ENCODE results near the gene SETD1B. TPM values are rescaled to one million over a fixed set of nuclear protein-coding genes. Genes with fewer than 3 reads are reported as not detected.

The SETD1B gene
- total RNA-seq, 2 experiments from 2014 or later = 15.0 to 15.6 TPM

DNA sequence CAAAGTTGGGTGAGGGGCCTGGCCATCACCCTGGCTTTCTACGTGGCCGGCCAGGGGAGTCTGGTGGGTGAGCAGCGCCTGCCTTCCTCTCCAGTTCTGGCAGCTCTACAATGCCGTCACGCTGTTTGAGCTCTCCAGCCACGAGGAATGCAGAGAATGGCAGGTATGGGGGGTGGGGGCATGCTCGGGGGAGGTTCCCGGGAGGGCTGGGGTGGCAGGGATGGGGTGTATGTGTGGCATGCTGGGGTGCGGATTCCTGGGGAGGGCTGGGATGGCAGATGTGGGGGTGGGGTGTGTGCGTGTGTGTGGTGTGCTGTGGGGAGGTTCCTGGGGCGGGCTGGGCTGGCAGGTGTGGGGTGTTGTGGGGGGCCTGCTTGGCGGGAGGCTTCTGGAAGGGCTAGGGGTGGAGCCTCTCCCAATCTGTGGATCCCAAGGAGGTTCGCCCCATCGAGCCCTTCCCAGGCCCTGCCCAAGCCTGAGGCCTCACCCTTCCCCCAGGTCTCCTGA is 28.8 kb upstream of the SETD1B start:
- H3K27me3 Mint-ChIP-seq = no peaks in the 10 kb centered on the region
- peaks cover 11% of the 10 kb centered on the region for H3K36me3 Mint-ChIP-seq
- no peak overlapping the region for H3K4me3 Mint-ChIP-seq
- H3K4me1 Mint-ChIP-seq = peaks cover 6% of the 10 kb centered on the region
- no peaks in the 10 kb centered on the region for H3K9me3 Mint-ChIP-seq
- DNase-seq = no peak
- no peak overlapping the region for H3K27ac Mint-ChIP-seq

- Mint-ChIP-seq H3K27ac (no peak overlapping the region), H3K9me3 (no peaks in the 10 kb centered on the region), H3K27me3 (no peaks in the 10 kb centered on the region), H3K4me1 (peaks cover 10% of the 10 kb centered on the region), H3K4me3 (no peak overlapping the region), H3K36me3 (peaks cover 14% of the 10 kb centered on the region)
- no peak for DNase-seq
Observed at GRCh38 chr12:121775501-121775900, 28.3 kb upstream of the SETD1B start.

- H3K27ac Mint-ChIP-seq = peak overlapping the region; percentile 56
- no peaks in the 10 kb centered on the region for H3K9me3 Mint-ChIP-seq
- H3K27me3 Mint-ChIP-seq = no peaks in the 10 kb centered on the region
- peaks cover 14% of the 10 kb centered on the region for H3K36me3 Mint-ChIP-seq
- H3K4me3 Mint-ChIP-seq = no peak overlapping the region
- DNase-seq = peak; percentile 85
- H3K4me1 Mint-ChIP-seq = peaks cover 16% of the 10 kb centered on the region
Observed at GRCh38 chr12:121776190-121777098, 27.4 kb upstream of the SETD1B start.

DNA sequence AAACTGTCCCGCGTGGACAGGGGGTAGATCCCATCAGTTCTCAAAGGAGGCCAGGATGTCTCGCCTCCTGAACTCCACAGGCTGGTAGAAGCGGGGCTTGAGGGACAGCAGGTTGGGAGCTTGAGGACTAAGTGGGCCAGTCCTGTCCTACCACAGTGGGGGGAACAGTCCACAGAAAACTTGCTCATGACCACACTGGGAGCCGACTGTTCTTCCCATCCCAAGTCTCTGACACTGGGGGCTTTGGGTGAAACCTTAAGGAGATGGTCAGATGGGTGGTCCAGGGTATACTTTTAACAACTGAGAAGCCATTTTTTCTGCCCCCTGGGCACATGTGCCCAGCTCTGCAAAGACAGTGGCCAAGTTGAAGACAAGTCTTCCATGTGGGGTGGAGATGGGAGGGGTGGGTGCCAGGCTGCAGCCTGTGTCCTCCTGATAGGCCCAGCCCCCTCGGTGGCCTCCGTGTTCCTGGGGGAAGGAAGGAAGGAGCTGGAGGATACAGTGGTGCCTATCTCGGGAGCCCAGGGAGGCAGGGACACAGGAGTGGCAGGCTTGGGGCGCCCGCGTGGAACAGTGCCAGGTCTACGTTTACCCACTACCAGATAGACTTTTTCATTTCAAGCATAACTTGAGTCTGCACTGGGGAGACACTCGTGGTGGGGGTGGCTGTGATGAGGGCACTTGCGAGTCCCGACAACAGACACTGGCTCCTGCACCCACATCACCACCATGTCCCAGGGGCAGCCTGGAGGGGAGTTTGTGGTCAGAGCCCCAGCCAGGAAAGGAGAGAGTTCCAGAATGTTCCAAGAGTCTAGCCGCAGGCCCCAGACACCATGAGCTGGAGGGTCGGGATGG is 25.0 kb upstream of the SETD1B start:
- no peak overlapping the region for H3K4me3 Mint-ChIP-seq
- H3K36me3 Mint-ChIP-seq = peaks cover 22% of the 10 kb centered on the region
- no peaks in the 10 kb centered on the region for H3K27me3 Mint-ChIP-seq
- peaks cover 32% of the 10 kb centered on the region for H3K4me1 Mint-ChIP-seq
- peak overlapping the region; percentile 78 for H3K27ac Mint-ChIP-seq
- no peaks in the 10 kb centered on the region for H3K9me3 Mint-ChIP-seq
- DNase-seq = no peak

DNA sequence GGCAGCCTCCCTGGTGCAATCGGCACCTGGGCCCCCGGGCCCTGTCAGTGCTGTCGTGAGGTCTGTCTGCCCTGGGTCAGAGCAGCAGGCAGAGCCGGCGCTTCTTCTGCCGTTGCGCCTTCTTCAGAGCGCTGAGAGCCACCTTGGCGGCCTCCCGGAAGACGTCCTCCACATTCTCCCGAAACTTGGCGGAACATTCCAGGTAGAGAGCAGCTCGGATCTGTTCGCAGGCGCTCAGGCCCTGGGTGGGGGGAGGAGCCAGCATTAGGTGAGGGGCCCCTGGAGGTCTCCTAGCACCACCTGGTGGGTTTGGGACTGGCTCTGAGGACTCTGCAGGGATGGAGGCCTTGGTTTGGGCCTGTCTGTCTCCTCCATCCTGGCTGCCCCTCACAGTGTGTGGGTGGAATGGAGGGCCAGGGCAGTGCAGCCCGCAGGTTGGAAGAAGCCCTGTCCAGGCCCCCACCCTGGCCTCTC is 24.4 kb upstream of the SETD1B start:
- peaks cover 39% of the 10 kb centered on the region for H3K4me1 Mint-ChIP-seq
- H3K4me3 Mint-ChIP-seq = no peak overlapping the region
- no peak for DNase-seq
- H3K27ac Mint-ChIP-seq = no peak overlapping the region
- peaks cover 25% of the 10 kb centered on the region for H3K36me3 Mint-ChIP-seq
- H3K27me3 Mint-ChIP-seq = no peaks in the 10 kb centered on the region
- no peaks in the 10 kb centered on the region for H3K9me3 Mint-ChIP-seq

DNA sequence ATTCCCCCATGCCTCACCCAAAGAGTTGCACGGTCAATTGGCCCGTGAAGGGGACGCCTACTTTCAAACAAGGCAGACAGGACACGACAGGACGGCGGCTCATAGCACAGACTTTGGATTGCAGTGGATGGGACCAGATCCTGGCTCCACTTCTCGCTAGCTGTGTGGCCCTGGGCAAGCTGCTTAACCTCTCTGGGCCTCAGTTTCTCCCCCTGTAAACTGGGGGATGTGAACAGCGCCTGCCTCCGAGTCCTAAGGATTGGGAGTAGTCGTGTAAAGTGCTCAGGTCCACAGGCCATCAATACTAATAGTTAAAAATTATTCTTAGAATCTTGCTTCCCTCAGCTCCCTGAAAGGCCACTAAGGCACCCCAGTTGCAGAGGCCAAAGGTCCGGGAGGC is 23.4 kb upstream of the SETD1B start:
- Mint-ChIP-seq H3K36me3 (peaks cover 30% of the 10 kb centered on the region), H3K4me1 (peaks cover 47% of the 10 kb centered on the region), H3K27ac (peak overlapping the region; percentile 91), H3K27me3 (no peaks in the 10 kb centered on the region), H3K4me3 (no peak overlapping the region), H3K9me3 (no peaks in the 10 kb centered on the region)
- DNase-seq = no peak

DNA sequence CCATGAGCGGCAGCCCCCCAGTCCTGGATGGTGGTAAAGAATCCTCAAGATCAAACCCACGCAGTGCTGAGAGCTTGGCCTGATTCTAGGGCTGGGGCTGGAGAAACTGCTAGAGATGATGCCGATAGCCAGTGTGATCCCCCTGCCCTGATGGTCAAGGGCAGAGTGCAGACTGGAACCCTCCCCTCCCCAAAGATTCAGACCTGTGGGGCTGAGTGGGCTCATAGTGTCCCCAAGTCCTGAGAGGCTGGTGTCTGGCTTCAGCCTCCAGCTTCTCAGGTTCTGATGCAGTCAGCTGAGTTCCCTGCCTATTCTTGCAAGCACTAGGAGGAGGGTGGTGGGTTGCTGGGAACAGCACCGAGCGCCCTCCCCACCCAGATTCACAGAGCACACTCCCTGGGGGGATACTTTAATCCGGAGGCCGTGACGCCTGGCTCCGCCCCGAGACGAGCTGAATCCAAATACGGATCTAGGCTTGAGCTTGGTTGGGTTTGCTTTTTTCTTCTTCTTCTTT is 22.3 kb upstream of the SETD1B start:
- Mint-ChIP-seq H3K9me3 (no peaks in the 10 kb centered on the region), H3K27ac (peak overlapping the region; percentile 91), H3K4me3 (peak overlapping the region; percentile 65), H3K4me1 (peaks cover 55% of the 10 kb centered on the region), H3K27me3 (no peaks in the 10 kb centered on the region), H3K36me3 (peaks cover 39% of the 10 kb centered on the region)
- no peak for DNase-seq

DNA sequence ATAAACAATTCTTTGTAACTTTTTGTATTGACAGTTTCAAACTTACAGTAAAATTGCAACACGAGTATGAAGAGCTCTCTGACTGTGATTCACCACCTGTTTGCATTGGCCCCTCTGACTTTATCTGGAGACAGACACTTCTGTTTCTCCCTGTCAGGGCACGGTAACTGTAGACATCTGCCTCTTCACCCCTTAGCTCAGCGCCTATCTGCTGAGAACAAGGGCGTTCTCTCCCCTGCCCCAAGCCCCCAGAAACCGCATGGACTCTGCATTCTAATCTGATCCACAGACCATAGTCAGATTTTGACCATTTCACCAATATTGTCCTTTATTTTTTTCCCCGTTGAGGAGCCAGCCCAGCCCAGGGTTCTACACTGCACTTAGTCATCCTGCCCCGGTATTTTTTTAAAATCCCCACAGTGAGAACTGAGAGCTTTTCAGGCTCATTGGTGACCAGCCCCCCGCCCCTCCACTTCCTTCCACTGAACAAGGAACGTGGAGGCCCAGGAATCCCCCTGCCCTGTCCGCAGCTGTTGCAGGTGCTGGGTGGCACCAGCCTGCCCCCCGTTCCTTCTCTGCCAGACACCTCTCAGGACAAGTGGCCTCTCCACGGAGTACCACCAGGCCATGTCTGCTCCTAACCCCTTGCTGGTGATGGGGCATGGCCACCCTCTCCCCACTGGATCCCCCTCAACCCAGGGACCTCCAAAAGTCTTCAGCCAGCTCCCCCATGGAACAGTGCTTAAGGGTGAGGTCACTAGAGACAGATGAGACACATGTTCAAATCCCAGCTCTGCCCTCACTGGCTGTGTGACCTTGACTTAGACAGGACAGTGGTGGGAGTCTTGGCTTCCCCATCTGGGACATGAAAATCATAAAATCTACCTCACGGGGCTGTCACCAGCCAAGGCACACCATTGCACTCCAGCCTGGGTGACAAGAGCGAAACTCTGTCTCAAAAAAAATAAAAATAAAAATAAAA is 21.5 kb upstream of the SETD1B start:
- peak; percentile 75 for DNase-seq
- H3K4me1 Mint-ChIP-seq = peaks cover 62% of the 10 kb centered on the region

GRCh38 chr12:121783766-121784165 is 20.0 kb upstream of the SETD1B start:
- no peak for DNase-seq
- Mint-ChIP-seq H3K27ac (peak overlapping the region; percentile 95), H3K4me1 (peaks cover 76% of the 10 kb centered on the region), H3K4me3 (peak overlapping the region; percentile 15), H3K9me3 (no peaks in the 10 kb centered on the region), H3K27me3 (no peaks in the 10 kb centered on the region), H3K36me3 (peaks cover 53% of the 10 kb centered on the region)

More for the DNA sequence above, 21.5 kb upstream of the SETD1B start:
- Mint-ChIP-seq H3K9me3 (no peaks in the 10 kb centered on the region), H3K27me3 (no peaks in the 10 kb centered on the region), H3K4me3 (peak overlapping the region; percentile 65), H3K36me3 (peaks cover 46% of the 10 kb centered on the region), H3K27ac (peak overlapping the region; percentile 91)

DNA sequence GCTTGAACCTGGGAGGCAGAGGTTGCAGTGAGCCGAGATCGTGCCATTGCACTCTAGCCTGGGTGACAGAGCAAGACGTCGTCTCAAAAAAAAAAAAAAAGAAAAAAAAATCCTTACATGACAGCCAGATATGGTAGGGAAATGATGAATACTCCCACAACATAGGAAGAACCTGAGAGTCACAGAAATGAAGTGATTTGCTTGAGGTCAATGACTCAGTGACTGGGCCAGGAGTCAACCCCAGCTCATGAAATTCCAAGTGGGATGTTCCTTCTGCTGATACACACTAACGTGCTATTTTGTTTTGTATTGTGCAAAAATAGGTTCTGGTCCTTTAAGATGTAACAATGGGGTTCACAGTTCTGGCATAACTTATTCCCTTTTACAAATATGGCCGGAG is 19.3 kb upstream of the SETD1B start:
- no peak for DNase-seq
- H3K27me3 Mint-ChIP-seq = no peaks in the 10 kb centered on the region
- peak overlapping the region; percentile 65 for H3K4me3 Mint-ChIP-seq
- peak overlapping the region; percentile 95 for H3K27ac Mint-ChIP-seq
- H3K36me3 Mint-ChIP-seq = peaks cover 47% of the 10 kb centered on the region
- peaks cover 79% of the 10 kb centered on the region for H3K4me1 Mint-ChIP-seq
- H3K9me3 Mint-ChIP-seq = no peaks in the 10 kb centered on the region

- peak; percentile 45 for DNase-seq
- Mint-ChIP-seq H3K27ac (peak overlapping the region; percentile 98), H3K4me1 (peaks cover 86% of the 10 kb centered on the region)
Observed at GRCh38 chr12:121786440-121786825, 17.4 kb upstream of the SETD1B start.

DNA sequence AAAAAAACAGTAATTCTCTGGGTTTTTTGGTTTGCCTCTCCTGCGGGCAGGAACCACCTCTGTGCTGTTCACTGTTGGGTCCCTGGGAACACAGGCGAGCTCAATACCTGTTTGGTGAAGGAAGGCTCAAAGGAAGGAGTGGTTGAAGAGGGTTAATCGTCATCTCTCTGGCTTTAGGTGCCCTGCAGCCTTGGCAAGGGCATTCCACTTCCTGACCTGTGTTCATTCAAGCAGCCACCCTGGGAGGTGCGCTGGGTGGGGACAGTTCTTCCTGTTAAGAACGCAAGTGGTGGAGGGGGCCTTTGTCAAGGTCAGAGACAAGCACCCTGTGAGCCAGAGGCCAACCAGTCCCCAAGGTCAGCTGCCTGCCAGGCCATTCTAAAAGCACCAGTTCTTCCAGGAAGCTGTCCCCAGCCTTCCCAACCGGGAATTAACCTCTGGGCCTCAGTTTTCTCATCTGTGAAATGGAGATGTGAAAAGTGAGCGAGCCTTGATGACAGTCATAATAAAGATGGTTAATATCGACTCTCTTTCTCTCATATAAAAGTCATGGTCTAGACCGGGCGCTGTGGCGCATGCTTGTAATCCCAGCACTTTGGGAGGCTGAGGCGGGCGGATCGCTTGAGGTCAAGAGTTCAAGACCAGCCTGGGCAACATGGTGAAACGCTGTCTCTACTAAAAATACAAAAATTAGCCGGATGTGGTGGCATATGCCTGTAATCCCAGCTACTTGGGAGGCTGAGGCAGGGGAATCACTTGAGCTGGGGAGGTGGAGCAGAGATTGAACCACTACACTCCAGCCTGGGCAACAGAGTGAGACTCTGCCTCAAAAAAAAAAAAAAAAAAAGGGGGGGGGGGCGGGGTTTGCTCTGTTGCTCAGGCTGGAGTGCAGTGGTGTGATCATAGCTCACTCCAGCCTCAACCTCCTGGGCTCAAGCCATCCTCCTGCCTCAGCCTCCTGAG is 16.5 kb upstream of the SETD1B start:
- peak overlapping the region; percentile 83 for H3K4me3 Mint-ChIP-seq
- H3K36me3 Mint-ChIP-seq = peaks cover 68% of the 10 kb centered on the region
- peaks cover 83% of the 10 kb centered on the region for H3K4me1 Mint-ChIP-seq
- no peaks in the 10 kb centered on the region for H3K9me3 Mint-ChIP-seq
- H3K27ac Mint-ChIP-seq = peak overlapping the region; percentile 98
- H3K27me3 Mint-ChIP-seq = no peaks in the 10 kb centered on the region
- no peak for DNase-seq

More at GRCh38 chr12:121786440-121786825, 17.4 kb upstream of the SETD1B start:
- Mint-ChIP-seq H3K27me3 (no peaks in the 10 kb centered on the region), H3K36me3 (peaks cover 60% of the 10 kb centered on the region), H3K4me3 (peak overlapping the region; percentile 29), H3K9me3 (no peaks in the 10 kb centered on the region)

Data from activated naive CD8-positive, alpha-beta T cell treated with anti-CD3 and anti-CD28 coated beads for 36 hours (primary cell).